Lung (tissue), 12 donors: Measurements from ENCODE around the gene RPH3AL. TPM values are rescaled to one million over a fixed set of nuclear protein-coding genes. Genes with fewer than 3 reads are reported as not detected.

ENCODE experiments used
- ATAC-seq: fragments of 200-7000 bp; cut with Tn5 transposase; one replicate; pipeline ENCODE4 v1.9.1; 2020; ENCODE audit warnings: moderate number of reproducible peaks; ENCODE audit not compliant: insufficient read depth, low FRiP score
- DNase-seq, 3 donors: peaks; one replicate each; pipeline ENCODE4 v3.0.0-alpha.2; 2013 to 2017
- H3K27ac ChIP-seq, 2 donors: one replicate each; pipeline ENCODE4 v1.5.1; 2013; ENCODE audit warnings: mild to moderate bottlenecking in 2 of 2, moderate library complexity in 2 of 2, control low read depth in 1 of 2, inconsistent platforms in 1 of 2, low read depth in 1 of 2, low read length in 1 of 2
- H3K27me3 ChIP-seq, 3 donors: one replicate each; pipeline ENCODE4 v1.5.1; 2013; ENCODE audit warnings: low read length in 2 of 3; ENCODE audit not compliant: control insufficient read depth in 3 of 3, insufficient read depth in 3 of 3
- H3K36me3 ChIP-seq, 4 donors: one replicate each; pipeline ENCODE4 v1.5.1; 2013; ENCODE audit warnings: low read length in 4 of 4, mild to moderate bottlenecking in 1 of 4, moderate library complexity in 1 of 4; ENCODE audit not compliant: control insufficient read depth in 4 of 4, insufficient read depth in 4 of 4
- H3K4me1 ChIP-seq, 5 donors: one replicate each; pipeline ENCODE4 v1.5.1; 2013; ENCODE audit warnings: low read length in 5 of 5, mild to moderate bottlenecking in 2 of 5, moderate library complexity in 1 of 5; ENCODE audit not compliant: control insufficient read depth in 5 of 5, insufficient read depth in 5 of 5
- H3K4me3 ChIP-seq: one replicate; pipeline ENCODE4 v1.5.1; 2013; ENCODE audit warnings: mild to moderate bottlenecking, control low read depth, moderate library complexity
- H3K9ac ChIP-seq, 2 donors: one replicate each; pipeline ENCODE4 v1.5.1; 2013; ENCODE audit warnings: low read length in 2 of 2, control low read depth in 1 of 2; ENCODE audit not compliant: insufficient read depth in 1 of 2
- H3K9me3 ChIP-seq, 4 donors: one replicate each; pipeline ENCODE4 v1.5.1; 2013; ENCODE audit warnings: low read length in 3 of 4, mild to moderate bottlenecking in 1 of 4, moderate library complexity in 1 of 4; ENCODE audit not compliant: control insufficient read depth in 4 of 4, insufficient read depth in 3 of 4
- WGBS, 2 donors: extraction: QIAGEN DNeasy Blood & Tissue Kit; methylation state at CpG; one replicate each; pipeline ENCODE4 v1.1.7; 2013; 5-methylcytosine and 5-hydroxymethylcytosine counted together
- polyA plus RNA-seq, 2 donors: library from polyadenylated mRNA; stranded (reverse); fragments of 200-250 nt; gene quantifications; one replicate each; pipeline ENCODE4 v1.2.1, GENCODE V29; 2013
- total RNA-seq, 2 donors: library from RNA; depleted of rRNA in 1 of 2; stranded (reverse); fragments of >200 nt in 1 of 2; gene quantifications; one replicate each; pipeline ENCODE4 v1.2.1, GENCODE V29; 2014 to 2021
- TF ChIP-seq, protein P1 (sequence below): IDR thresholded peaks from 2 replicates; pipeline ENCODE4 v1.5.1; 2012; ENCODE audit warnings: mild to moderate bottlenecking; ENCODE audit errors: control extremely low read depth, extremely low read depth
- donor health status: control.
- donor health status: control.
- donor health status: Bipolar disorder and iron deficiency.
- donor health status: healthy.
- donor health status: DM: yes; HTN: yes; CAD: no.

The RPH3AL gene
- total and polyA plus RNA-seq, 4 donors, result 19.5 to 76.6 (median 21.6) TPM

DNA sequence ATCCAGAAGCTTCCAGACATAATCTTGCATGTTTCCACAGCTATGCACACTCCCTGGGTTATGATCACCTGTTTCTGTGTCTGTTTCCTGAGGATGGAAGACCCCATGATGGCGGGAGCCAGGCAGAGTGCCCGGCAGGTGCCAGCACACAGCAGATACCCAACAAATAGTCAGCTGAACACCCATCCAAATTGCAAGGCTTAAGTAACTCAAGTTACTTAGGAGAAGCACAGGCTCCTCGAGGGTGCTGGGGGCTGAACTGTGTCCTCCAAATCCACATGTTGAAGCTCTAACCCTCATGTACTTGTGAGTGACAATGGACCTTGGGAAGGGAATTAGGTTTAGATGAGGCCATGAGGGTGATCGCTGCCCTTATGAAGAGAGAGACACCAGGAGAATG, 91.7 kb downstream of the RPH3AL start:
- Histone ChIP-seq H3K36me3 (peaks cover 0 to 3% (median 0%) of the 10 kb centered on the region in 4 donors), H3K27me3 (no peaks in the 10 kb centered on the region), H3K9me3 (no peaks in the 10 kb centered on the region), H3K4me1 (peaks cover 0 to 9% (median 0%) of the 10 kb centered on the region in 5 donors), H3K9ac (no peak overlapping the region), H3K4me3 (no peak overlapping the region), H3K27ac (no peak overlapping the region)
- ATAC-seq (no peak), DNase-seq (no peak)
- TF ChIP-seq, protein P1, sequence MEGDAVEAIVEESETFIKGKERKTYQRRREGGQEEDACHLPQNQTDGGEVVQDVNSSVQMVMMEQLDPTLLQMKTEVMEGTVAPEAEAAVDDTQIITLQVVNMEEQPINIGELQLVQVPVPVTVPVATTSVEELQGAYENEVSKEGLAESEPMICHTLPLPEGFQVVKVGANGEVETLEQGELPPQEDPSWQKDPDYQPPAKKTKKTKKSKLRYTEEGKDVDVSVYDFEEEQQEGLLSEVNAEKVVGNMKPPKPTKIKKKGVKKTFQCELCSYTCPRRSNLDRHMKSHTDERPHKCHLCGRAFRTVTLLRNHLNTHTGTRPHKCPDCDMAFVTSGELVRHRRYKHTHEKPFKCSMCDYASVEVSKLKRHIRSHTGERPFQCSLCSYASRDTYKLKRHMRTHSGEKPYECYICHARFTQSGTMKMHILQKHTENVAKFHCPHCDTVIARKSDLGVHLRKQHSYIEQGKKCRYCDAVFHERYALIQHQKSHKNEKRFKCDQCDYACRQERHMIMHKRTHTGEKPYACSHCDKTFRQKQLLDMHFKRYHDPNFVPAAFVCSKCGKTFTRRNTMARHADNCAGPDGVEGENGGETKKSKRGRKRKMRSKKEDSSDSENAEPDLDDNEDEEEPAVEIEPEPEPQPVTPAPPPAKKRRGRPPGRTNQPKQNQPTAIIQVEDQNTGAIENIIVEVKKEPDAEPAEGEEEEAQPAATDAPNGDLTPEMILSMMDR, result no peak
- 85 to 99% methylated on average over 4 of the region's 4 CpGs for WGBS, 2 donors

DNA sequence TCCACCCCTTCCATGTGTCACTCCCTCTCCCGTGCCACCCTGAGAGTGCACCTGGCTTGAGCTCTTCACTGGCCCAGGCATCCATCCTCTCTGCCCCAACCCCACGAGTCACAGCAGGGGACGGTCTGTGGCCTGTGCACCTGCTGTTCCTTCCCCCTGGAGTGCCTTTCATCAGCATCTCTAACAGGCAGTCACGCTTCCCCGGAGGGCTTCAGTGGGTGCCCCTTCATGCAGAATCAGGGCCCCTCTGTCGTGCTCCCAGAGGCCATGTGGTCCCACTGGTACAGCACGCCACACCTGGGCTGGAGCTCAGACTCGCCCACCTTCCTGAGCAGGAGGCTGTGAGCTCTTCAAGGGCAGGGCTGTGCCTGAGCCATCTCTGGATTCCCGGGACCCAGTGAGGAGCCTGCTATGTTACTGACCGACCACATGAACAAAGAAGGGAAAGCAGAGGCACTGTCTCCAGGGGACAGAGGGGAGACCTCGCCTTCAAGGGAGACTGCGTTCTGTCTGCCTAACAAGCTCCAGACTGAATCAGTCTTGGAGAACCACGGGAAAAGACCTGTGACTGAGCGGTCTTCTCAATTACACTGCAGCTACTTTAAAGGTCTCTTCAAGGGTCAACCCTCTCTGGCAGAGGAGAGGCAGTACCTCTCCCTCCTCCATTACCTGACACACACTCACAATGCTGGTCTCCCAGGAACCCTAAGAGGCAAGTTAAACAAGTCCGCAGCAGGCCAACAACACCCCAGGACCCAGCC, 92.4 kb downstream of the RPH3AL start:
- ATAC-seq (no peak), DNase-seq (no peak)
- Histone ChIP-seq H3K4me3 (no peak overlapping the region), H3K4me1 (peaks cover 0 to 7% (median 0%) of the 10 kb centered on the region in 5 donors), H3K27me3 (no peaks in the 10 kb centered on the region), H3K9me3 (no peaks in the 10 kb centered on the region), H3K27ac (no peak overlapping the region), H3K9ac (no peak overlapping the region), H3K36me3 (peaks cover 0 to 3% (median 0%) of the 10 kb centered on the region in 4 donors)
- 81 to 85% methylated on average over 15 of the region's 15 CpGs for WGBS, 2 donors
- TF ChIP-seq, protein P1, result no peak

DNA sequence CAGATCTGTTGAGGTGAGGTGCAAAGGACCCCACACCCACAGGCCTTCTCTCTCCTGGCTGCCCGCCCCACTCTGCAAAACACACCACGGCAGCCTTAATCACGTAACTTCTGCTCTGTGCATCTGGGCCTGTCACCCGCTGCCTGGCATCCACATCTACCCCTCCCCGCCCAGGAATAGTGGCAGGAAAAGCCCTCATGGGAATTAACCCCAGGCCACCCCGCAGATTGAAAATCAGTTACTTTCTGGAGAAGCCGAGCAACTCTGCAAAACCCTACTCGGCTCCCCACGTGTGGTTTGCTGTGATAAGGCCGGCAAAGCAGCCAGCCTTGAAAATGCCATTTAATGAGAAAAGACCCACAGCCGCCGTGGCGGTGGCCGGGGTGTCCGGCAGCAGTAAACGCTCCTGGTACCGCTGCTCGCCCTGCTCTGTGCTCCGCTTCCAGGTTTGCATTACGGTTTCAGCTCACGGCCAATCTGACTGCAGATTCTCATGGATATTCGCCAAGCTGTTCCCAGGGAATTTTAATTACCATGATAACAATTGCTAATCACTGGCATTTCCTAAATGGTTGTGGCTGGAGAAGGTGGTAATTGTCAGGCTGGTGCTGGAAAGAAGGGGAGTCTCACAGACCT, 93.1 kb downstream of the RPH3AL start:
- no peak for ATAC-seq
- no peaks in the 10 kb centered on the region for H3K9me3 ChIP-seq
- peaks cover 0 to 7% (median 0%) of the 10 kb centered on the region in 5 donors for H3K4me1 ChIP-seq
- H3K36me3 ChIP-seq, result peaks cover 0 to 3% (median 0%) of the 10 kb centered on the region in 4 donors
- H3K4me3 ChIP-seq, result no peak overlapping the region
- H3K9ac ChIP-seq, result no peak overlapping the region
- no peak for DNase-seq
- no peak overlapping the region for H3K27ac ChIP-seq
- WGBS, 2 donors, result 76 to 82% methylated on average over 22 of the region's 22 CpGs
- TF ChIP-seq, protein P1, result no peak
- no peaks in the 10 kb centered on the region for H3K27me3 ChIP-seq
